Lung (tissue), 10 donors: ENCODE data around the gene TTC34. TPM values are rescaled to one million over a fixed set of nuclear protein-coding genes. Genes with fewer than 3 reads are reported as not detected.
"Not testable (repeated sequence)": the region's sequence is repeated elsewhere in the genome, so short reads cannot be mapped to it uniquely, and the experiment has no call there.

Experiments
- ATAC-seq: fragments of 200-7000 bp; cut with Tn5 transposase; one replicate; pipeline ENCODE4 v1.9.1; 2020; ENCODE audit warnings: moderate number of reproducible peaks; ENCODE audit not compliant: insufficient read depth, low FRiP score
- DNase-seq, 3 donors: peaks; one replicate each; pipeline ENCODE4 v3.0.0-alpha.2; 2013 to 2017
- H3K27ac ChIP-seq, 2 donors: one replicate each; pipeline ENCODE4 v1.5.1; 2013; ENCODE audit warnings: mild to moderate bottlenecking in 2 of 2, moderate library complexity in 2 of 2, control low read depth in 1 of 2, inconsistent platforms in 1 of 2, low read depth in 1 of 2, low read length in 1 of 2
- H3K27me3 ChIP-seq, 3 donors: one replicate each; pipeline ENCODE4 v1.5.1; 2013; ENCODE audit warnings: low read length in 2 of 3; ENCODE audit not compliant: control insufficient read depth in 3 of 3, insufficient read depth in 3 of 3
- H3K36me3 ChIP-seq, 4 donors: one replicate each; pipeline ENCODE4 v1.5.1; 2013; ENCODE audit warnings: low read length in 4 of 4, mild to moderate bottlenecking in 1 of 4, moderate library complexity in 1 of 4; ENCODE audit not compliant: control insufficient read depth in 4 of 4, insufficient read depth in 4 of 4
- H3K4me1 ChIP-seq, 5 donors: one replicate each; pipeline ENCODE4 v1.5.1; 2013; ENCODE audit warnings: low read length in 5 of 5, mild to moderate bottlenecking in 2 of 5, moderate library complexity in 1 of 5; ENCODE audit not compliant: control insufficient read depth in 5 of 5, insufficient read depth in 5 of 5
- H3K4me3 ChIP-seq: one replicate; pipeline ENCODE4 v1.5.1; 2013; ENCODE audit warnings: mild to moderate bottlenecking, control low read depth, moderate library complexity
- H3K9ac ChIP-seq, 2 donors: one replicate each; pipeline ENCODE4 v1.5.1; 2013; ENCODE audit warnings: low read length in 2 of 2, control low read depth in 1 of 2; ENCODE audit not compliant: insufficient read depth in 1 of 2
- H3K9me3 ChIP-seq, 4 donors: one replicate each; pipeline ENCODE4 v1.5.1; 2013; ENCODE audit warnings: low read length in 3 of 4, mild to moderate bottlenecking in 1 of 4, moderate library complexity in 1 of 4; ENCODE audit not compliant: control insufficient read depth in 4 of 4, insufficient read depth in 3 of 4
- WGBS, 2 donors: extraction: QIAGEN DNeasy Blood & Tissue Kit; methylation state at CpG; one replicate each; pipeline ENCODE4 v1.1.7; 2013; 5-methylcytosine and 5-hydroxymethylcytosine counted together
- polyA plus RNA-seq, 2 donors: library from polyadenylated mRNA; stranded (reverse); fragments of 200-250 nt; gene quantifications; one replicate each; pipeline ENCODE4 v1.2.1, GENCODE V29; 2013
- total RNA-seq, 2 donors: library from RNA; depleted of rRNA in 1 of 2; stranded (reverse); fragments of >200 nt in 1 of 2; gene quantifications; one replicate each; pipeline ENCODE4 v1.2.1, GENCODE V29; 2014 to 2021
- donor health status: Bipolar disorder and iron deficiency.
- donor health status: healthy.
- donor health status: DM: yes; HTN: yes; CAD: no.

TTC34 gene
- total and polyA plus RNA-seq, 4 donors = 0.30 to 3.3 (median 0.75) TPM

DNA sequence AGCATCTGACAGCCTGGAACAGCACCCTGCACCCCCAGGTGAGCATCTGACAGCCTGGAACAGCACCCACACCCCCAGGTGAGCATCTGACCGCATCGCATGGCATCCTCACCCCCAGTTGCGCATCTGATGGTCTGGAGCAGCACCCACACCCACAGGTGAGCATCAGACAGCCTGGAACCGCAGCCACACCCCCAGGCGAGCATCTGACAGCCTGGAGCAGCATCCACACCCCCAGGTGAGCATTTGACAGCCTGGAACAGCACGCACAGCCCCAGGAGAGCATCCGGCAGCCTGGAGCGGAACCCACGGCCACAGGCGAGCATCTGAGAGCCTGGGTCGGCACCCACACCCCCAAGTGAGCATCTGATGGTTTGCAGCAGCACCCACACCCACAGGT is 118.6 kb downstream of the TTC34 start:
- H3K27me3 ChIP-seq, H3K9ac ChIP-seq, H3K9me3 ChIP-seq, H3K36me3 ChIP-seq, ATAC-seq, H3K4me1 ChIP-seq, H3K27ac ChIP-seq, DNase-seq, H3K4me3 ChIP-seq: not testable (repeated sequence)
- 90% methylated on average over 2 of the region's 11 CpGs; no CpG with 5 or more reads in 1 of the 2 donors for WGBS, 2 donors

DNA sequence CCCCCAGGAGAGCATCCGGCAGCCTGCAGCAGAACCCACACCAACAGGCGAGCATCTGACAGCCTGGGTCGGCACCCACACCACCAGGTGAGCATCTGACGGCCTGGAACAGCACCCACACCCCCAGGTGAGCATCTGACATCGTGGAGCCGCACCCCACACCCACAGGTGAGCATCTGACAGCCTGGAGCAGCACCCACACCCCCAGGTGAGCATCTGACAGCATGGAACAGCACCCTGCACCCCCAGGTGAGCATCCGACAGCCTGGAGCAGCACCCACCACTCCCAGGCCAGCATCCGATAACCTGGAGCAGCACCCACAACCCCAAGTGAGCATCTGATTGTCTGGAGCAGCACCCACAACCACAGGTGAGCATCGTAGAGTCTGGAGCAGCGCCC is 124.8 kb downstream of the TTC34 start:
- H3K36me3 ChIP-seq, H3K27ac ChIP-seq, DNase-seq, H3K4me3 ChIP-seq, H3K4me1 ChIP-seq, ATAC-seq, H3K27me3 ChIP-seq, H3K9me3 ChIP-seq, H3K9ac ChIP-seq: not testable (repeated sequence)
- 64 to 97% methylated on average over 1 to 2 of the region's 10 CpGs for WGBS, 2 donors

DNA sequence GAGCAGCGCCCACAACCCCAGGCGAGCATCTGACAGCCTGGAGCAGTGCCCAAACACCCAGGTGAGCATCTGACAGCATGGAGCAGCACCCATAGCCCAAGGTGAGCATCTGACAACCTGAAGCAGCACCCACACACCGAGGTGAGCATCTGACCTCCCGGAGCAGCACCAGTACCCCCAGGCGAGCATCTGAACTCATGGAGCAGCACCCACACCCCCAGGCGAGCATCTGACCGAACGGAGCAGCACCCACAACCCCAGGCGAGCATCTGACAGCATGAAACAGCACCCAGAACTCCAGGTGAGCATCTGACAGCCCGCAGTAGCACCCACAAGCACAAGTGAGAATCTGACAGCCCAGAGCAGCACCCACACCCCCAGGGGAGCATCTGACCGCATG is 129.8 kb downstream of the TTC34 start:
- H3K4me3 ChIP-seq, H3K9me3 ChIP-seq, H3K27me3 ChIP-seq, ATAC-seq, DNase-seq, H3K9ac ChIP-seq, H3K27ac ChIP-seq, H3K36me3 ChIP-seq, H3K4me1 ChIP-seq: not testable (repeated sequence)
- WGBS, 2 donors = 53 to 66% methylated on average over 7 of the region's 11 CpGs

DNA sequence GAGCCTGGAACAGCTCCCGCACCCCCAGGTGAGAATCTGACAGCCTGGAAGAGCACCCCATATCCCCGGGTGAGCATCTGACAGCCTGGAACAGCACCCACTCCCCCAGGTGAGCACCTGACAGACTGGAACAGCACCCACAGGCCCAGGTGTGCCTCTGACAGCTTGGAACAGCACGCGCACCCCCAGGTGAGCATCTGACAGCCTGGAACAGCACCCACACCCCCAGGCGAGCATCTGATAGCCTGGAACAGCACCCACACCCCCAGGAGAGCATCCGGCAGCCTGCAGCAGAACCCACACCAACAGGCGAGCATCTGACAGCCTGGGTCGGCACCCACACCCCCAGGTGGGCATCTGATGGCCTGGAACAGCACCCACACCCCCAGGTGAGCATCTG is 141.7 kb downstream of the TTC34 start:
- not testable (repeated sequence) for H3K27ac ChIP-seq, H3K4me3 ChIP-seq, H3K36me3 ChIP-seq, H3K9ac ChIP-seq, H3K4me1 ChIP-seq, H3K27me3 ChIP-seq, ATAC-seq, DNase-seq, H3K9me3 ChIP-seq
- 60 to 66% methylated on average over 4 of the region's 8 CpGs for WGBS, 2 donors

DNA sequence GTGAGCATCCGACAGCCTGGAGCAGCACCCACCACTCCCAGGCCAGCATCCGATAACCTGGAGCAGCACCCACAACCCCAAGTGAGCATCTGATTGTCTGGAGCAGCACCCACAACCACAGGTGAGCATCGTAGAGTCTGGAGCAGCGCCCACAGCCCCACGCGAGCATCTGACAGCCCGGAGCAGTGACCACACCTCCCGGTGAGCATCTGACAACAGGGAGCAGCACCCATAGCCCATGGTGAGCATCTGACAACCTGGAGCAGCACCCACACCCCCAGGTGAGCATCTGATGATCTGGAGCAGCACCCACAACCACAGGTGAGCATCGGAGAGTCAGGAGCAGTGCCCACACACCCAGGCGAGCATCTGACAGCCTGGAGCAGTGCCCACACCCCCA is 143.6 kb downstream of the TTC34 start:
- H3K4me1 ChIP-seq, H3K4me3 ChIP-seq, H3K27me3 ChIP-seq, DNase-seq, H3K27ac ChIP-seq, H3K36me3 ChIP-seq, ATAC-seq, H3K9ac ChIP-seq: not testable (repeated sequence)
- WGBS, 2 donors = 74 to 84% methylated on average over 5 to 6 of the region's 10 CpGs
- H3K9me3 ChIP-seq = peaks cover 0 to 13% (median 0%) of the 10 kb centered on the region in 4 donors

DNA sequence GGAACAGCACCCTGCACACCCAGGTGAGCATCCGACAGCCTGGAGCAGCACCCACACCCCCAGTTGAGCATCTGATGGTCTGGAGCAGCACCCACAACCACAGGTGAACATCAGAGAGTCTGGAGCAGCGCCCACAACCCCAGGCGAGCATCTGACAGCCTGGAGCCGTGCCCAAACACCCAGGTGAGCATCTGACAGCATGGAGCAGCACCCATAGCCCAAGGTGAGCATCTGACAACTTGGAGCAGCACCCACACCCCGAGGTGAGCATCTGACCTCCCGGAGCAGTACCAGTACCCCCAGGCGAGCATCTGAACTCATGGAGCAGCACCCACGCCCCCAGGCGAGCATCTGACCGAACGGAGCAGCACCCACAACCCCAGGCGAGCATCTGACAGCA is 144.4 kb downstream of the TTC34 start:
- H3K9me3 ChIP-seq = peaks cover 0 to 13% (median 0%) of the 10 kb centered on the region in 4 donors
- H3K4me3 ChIP-seq, H3K9ac ChIP-seq, ATAC-seq, H3K27me3 ChIP-seq, H3K36me3 ChIP-seq, H3K27ac ChIP-seq, DNase-seq, H3K4me1 ChIP-seq: not testable (repeated sequence)
- 50 to 56% methylated on average over 3 to 11 of the region's 12 CpGs for WGBS, 2 donors

DNA sequence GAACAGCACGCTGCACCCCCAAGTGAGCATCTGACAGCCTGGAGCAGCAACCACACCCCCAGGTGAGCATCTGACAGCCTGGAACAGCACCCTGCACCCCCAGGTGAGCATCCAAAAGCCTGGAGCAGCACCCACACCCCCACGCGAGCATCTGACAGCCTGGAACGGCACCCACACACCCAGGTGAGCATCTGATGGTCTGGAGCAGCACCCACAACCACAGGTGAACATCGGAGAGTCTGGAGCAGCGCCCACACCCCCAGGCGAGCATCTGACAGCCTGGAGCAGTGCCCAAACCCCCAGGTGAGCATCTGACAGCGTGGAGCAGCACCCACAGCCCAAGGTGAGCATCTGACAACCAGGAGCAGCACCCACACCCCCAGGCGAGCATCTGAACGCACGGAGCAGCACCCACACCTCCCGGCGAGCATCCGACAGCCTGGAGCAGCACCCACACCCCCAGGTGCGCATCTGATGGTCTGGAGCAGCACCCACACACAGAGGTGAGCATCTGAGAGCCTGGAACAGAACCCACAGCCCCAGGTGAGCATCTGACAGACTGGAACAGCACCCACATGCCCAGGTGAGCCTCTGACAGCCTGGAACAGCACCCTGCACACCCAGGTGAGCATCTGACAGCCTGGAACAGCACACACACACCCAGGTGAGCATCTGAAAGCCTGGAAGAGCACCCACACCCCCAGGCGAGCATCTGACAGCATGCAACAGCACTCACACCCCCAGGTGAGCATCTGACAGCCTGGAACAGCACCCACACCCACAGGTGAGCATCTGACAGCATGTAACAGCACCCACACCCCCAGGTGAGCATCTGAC is 145.7 kb downstream of the TTC34 start:
- H3K27ac ChIP-seq, H3K9ac ChIP-seq, H3K4me1 ChIP-seq, DNase-seq, H3K36me3 ChIP-seq, H3K4me3 ChIP-seq, ATAC-seq, H3K27me3 ChIP-seq: not testable (repeated sequence)
- H3K9me3 ChIP-seq = peaks cover 0 to 13% (median 0%) of the 10 kb centered on the region in 4 donors
- WGBS, 2 donors = 42 to 47% methylated on average over 16 of the region's 16 CpGs

DNA sequence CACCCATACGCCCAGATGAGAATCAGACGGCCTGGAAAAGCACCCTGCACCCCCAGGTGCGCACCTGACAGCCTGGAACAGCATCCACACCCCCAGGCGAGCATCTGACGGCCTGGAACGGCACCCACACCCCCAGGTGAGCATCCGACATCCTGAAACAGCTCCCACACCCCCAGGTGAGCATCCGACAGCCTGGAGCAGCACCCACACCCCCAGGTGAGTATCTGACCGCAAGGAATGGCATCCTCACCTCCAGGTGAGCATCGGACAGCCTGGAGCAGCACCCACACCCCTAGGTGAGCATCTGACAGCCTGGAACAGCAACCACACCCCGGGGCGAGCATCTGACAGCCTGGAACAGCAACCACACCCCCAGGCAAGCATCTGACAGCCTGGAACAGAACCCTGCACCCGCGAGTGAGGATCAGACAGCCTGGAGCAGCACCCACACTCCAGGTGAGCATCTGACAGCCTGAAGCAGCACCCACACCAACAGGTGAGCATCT is 147.0 kb downstream of the TTC34 start:
- peaks cover 0 to 13% (median 2%) of the 10 kb centered on the region in 4 donors for H3K9me3 ChIP-seq
- H3K27ac ChIP-seq, H3K9ac ChIP-seq, DNase-seq, H3K4me1 ChIP-seq, H3K27me3 ChIP-seq, H3K36me3 ChIP-seq, H3K4me3 ChIP-seq, ATAC-seq: not testable (repeated sequence)
- 41 to 46% methylated on average over 14 of the region's 14 CpGs for WGBS, 2 donors
